Chondrocyte (in vitro differentiated cells): ENCODE data around the gene ESYT1. TPM values are rescaled to one million over a fixed set of nuclear protein-coding genes. Genes with fewer than 3 reads are reported as not detected.

Source experiments
- DNase-seq: peaks from one replicate; pipeline ENCODE4 v3.0.0; 2021; ENCODE audit warnings: mixed read lengths, low spot score
- H3K27ac Mint-ChIP-seq: one replicate; pipeline ENCODE4 v1.8.0; 2021; ENCODE audit warnings: mild to moderate bottlenecking, moderate library complexity, mixed read lengths; ENCODE audit not compliant: unreplicated experiment
- H3K27me3 Mint-ChIP-seq: 2 replicates; pipeline ENCODE4 v1.8.0; 2021; ENCODE audit warnings: low read depth, mixed read lengths
- H3K36me3 Mint-ChIP-seq: 2 replicates; pipeline ENCODE4 v1.8.0; 2021; ENCODE audit warnings: low read depth, mixed read lengths
- H3K4me1 Mint-ChIP-seq: 2 replicates; pipeline ENCODE4 v1.8.0; 2021; ENCODE audit warnings: low read depth, mild to moderate bottlenecking, mixed read lengths
- H3K4me3 Mint-ChIP-seq: one replicate; pipeline ENCODE4 v1.8.0; 2021; ENCODE audit warnings: mild to moderate bottlenecking, moderate library complexity, mixed read lengths; ENCODE audit not compliant: unreplicated experiment
- H3K9me3 Mint-ChIP-seq: 2 replicates; pipeline ENCODE4 v1.8.0; 2021; ENCODE audit warnings: low read depth, mixed read lengths
- CTCF ChIP-seq: fragments of 200-600 bp; sonication (generic); IDR thresholded peaks from 2 replicates; pipeline ENCODE4 v1.5.0; 2021; ENCODE audit warnings: antibody characterized with exemption, mild to moderate bottlenecking, moderate library complexity
- total RNA-seq: library from RNA; stranded (reverse); gene quantifications from 3 replicates; pipeline ENCODE4 v1.2.1, GENCODE V29; 2021

The ESYT1 gene
- total RNA-seq, 1 donor from 2014 or later, result 155 TPM

GRCh38 chr12:56124133-56124532, 3.9 kb upstream of the ESYT1 start:
- H3K9me3 Mint-ChIP-seq, result no peaks in the 10 kb centered on the region
- H3K27ac Mint-ChIP-seq, result no peak overlapping the region
- H3K4me3 Mint-ChIP-seq, result no peak overlapping the region
- DNase-seq, result no peak
- H3K27me3 Mint-ChIP-seq, result no peaks in the 10 kb centered on the region
- H3K4me1 Mint-ChIP-seq, result peaks cover 32% of the 10 kb centered on the region
- peaks cover 4% of the 10 kb centered on the region for H3K36me3 Mint-ChIP-seq
- TF ChIP-seq CTCF, result no peak

GRCh38 chr12:56126732-56127239, 1.3 kb upstream of the ESYT1 start:
- peaks cover 11% of the 10 kb centered on the region for H3K36me3 Mint-ChIP-seq

GRCh38 chr12:56127485-56127887, 581 bp upstream of the ESYT1 start:
- TF ChIP-seq CTCF, result no peak
- Mint-ChIP-seq H3K36me3 (peaks cover 18% of the 10 kb centered on the region), H3K4me1 (peaks cover 42% of the 10 kb centered on the region), H3K27me3 (no peaks in the 10 kb centered on the region), H3K27ac (peak overlapping the region; percentile 92), H3K9me3 (no peaks in the 10 kb centered on the region), H3K4me3 (peak overlapping the region; percentile 99)
- no peak for DNase-seq

More at GRCh38 chr12:56126732-56127239, 1.3 kb upstream of the ESYT1 start:
- H3K27me3 Mint-ChIP-seq, result no peaks in the 10 kb centered on the region
- peak overlapping the region; percentile 92 for H3K27ac Mint-ChIP-seq
- TF ChIP-seq CTCF, result no peak
- H3K9me3 Mint-ChIP-seq, result no peaks in the 10 kb centered on the region
- peak overlapping the region; percentile 99 for H3K4me3 Mint-ChIP-seq
- H3K4me1 Mint-ChIP-seq, result peaks cover 42% of the 10 kb centered on the region
- no peak for DNase-seq

GRCh38 chr12:56128670-56129205, 671 bp downstream of the ESYT1 start:
- H3K4me1 Mint-ChIP-seq, result peaks cover 42% of the 10 kb centered on the region
- no peaks in the 10 kb centered on the region for H3K27me3 Mint-ChIP-seq
- peaks cover 23% of the 10 kb centered on the region for H3K36me3 Mint-ChIP-seq

More at GRCh38 chr12:56128670-56129205, 671 bp downstream of the ESYT1 start:
- Mint-ChIP-seq H3K27ac (peak overlapping the region; percentile 92), H3K4me3 (peak overlapping the region; percentile 99), H3K9me3 (no peaks in the 10 kb centered on the region)
- DNase-seq, result no peak
- TF ChIP-seq CTCF, result no peak
